Lung (tissue), 12 donors: ENCODE measurements around the gene ZNF606. TPM values are rescaled to one million over a fixed set of nuclear protein-coding genes. Genes with fewer than 3 reads are reported as not detected.
A peak's percentile ranks its signal among the peaks of the same experiment; 100 is the strongest.

ENCODE experiments used
- ATAC-seq: fragments of 200-7000 bp; cut with Tn5 transposase; one replicate; pipeline ENCODE4 v1.9.1; 2020; ENCODE audit warnings: moderate number of reproducible peaks; ENCODE audit not compliant: insufficient read depth, low FRiP score
- DNase-seq, 3 donors: peaks; one replicate each; pipeline ENCODE4 v3.0.0-alpha.2; 2013 to 2017
- H3K27ac ChIP-seq, 2 donors: one replicate each; pipeline ENCODE4 v1.5.1; 2013; ENCODE audit warnings: mild to moderate bottlenecking in 2 of 2, moderate library complexity in 2 of 2, control low read depth in 1 of 2, inconsistent platforms in 1 of 2, low read depth in 1 of 2, low read length in 1 of 2
- H3K27me3 ChIP-seq, 3 donors: one replicate each; pipeline ENCODE4 v1.5.1; 2013; ENCODE audit warnings: low read length in 2 of 3; ENCODE audit not compliant: control insufficient read depth in 3 of 3, insufficient read depth in 3 of 3
- H3K36me3 ChIP-seq, 4 donors: one replicate each; pipeline ENCODE4 v1.5.1; 2013; ENCODE audit warnings: low read length in 4 of 4, mild to moderate bottlenecking in 1 of 4, moderate library complexity in 1 of 4; ENCODE audit not compliant: control insufficient read depth in 4 of 4, insufficient read depth in 4 of 4
- H3K4me1 ChIP-seq, 5 donors: one replicate each; pipeline ENCODE4 v1.5.1; 2013; ENCODE audit warnings: low read length in 5 of 5, mild to moderate bottlenecking in 2 of 5, moderate library complexity in 1 of 5; ENCODE audit not compliant: control insufficient read depth in 5 of 5, insufficient read depth in 5 of 5
- H3K4me3 ChIP-seq: one replicate; pipeline ENCODE4 v1.5.1; 2013; ENCODE audit warnings: mild to moderate bottlenecking, control low read depth, moderate library complexity
- H3K9ac ChIP-seq, 2 donors: one replicate each; pipeline ENCODE4 v1.5.1; 2013; ENCODE audit warnings: low read length in 2 of 2, control low read depth in 1 of 2; ENCODE audit not compliant: insufficient read depth in 1 of 2
- H3K9me3 ChIP-seq, 4 donors: one replicate each; pipeline ENCODE4 v1.5.1; 2013; ENCODE audit warnings: low read length in 3 of 4, mild to moderate bottlenecking in 1 of 4, moderate library complexity in 1 of 4; ENCODE audit not compliant: control insufficient read depth in 4 of 4, insufficient read depth in 3 of 4
- WGBS, 2 donors: extraction: QIAGEN DNeasy Blood & Tissue Kit; methylation state at CpG; one replicate each; pipeline ENCODE4 v1.1.7; 2013; 5-methylcytosine and 5-hydroxymethylcytosine counted together
- polyA plus RNA-seq, 2 donors: library from polyadenylated mRNA; stranded (reverse); fragments of 200-250 nt; gene quantifications; one replicate each; pipeline ENCODE4 v1.2.1, GENCODE V29; 2013
- total RNA-seq, 2 donors: library from RNA; depleted of rRNA in 1 of 2; stranded (reverse); fragments of >200 nt in 1 of 2; gene quantifications; one replicate each; pipeline ENCODE4 v1.2.1, GENCODE V29; 2014 to 2021
- TF ChIP-seq, protein P1 (sequence below): IDR thresholded peaks from 2 replicates; pipeline ENCODE4 v1.5.1; 2012; ENCODE audit warnings: mild to moderate bottlenecking; ENCODE audit errors: control extremely low read depth, extremely low read depth
- donor health status: control.
- donor health status: control.
- donor health status: Bipolar disorder and iron deficiency.
- donor health status: healthy.
- donor health status: DM: yes; HTN: yes; CAD: no.

The ZNF606 gene
- total and polyA plus RNA-seq, 4 donors = 6.0 to 37.9 (median 11.7) TPM

DNA sequence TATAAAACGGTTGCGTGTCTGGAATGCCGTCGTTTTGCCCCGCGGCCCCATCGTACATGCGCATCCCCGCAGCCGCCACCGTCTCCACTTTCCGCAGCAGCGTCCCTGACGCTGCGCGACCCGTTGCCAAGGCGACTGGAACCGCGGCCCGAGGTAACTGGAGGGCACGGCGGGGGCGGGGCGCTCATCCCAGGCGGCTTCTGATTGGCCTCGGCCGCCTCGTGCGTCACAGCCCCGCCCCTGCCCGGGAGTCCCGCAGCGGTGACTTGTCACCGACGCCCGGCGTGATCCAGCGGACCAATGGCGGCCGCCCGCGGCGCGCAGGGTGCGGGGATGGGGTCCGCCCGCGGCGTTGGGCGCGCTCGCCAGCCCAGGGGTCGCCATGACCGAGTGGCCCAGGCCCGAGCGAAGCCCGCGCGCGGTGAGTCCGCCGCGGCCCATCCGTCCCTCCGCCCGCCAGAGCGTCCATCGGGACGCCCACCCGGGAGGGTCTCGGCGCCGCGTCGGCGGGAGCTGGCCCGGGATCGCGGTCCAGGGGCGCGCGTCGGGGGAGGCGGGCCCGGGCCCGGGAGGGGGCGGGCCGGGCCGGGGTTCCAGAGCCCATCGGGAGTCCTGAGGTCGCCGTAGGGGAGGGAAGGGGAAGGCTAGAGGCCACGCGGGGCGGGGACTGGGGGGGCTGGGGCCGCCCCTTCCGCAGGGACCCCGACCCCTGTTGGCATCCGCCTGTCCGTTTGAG is 31.3 kb upstream of the ZNF606 start, which contains the start of gene ZSCAN1:
TSS of gene ZSCAN1 (plus strand) at position 285 of the 736 bp plus-strand sequence. CDS start 3,812 bp downstream, outside the sequence.
- TF ChIP-seq, protein P1, sequence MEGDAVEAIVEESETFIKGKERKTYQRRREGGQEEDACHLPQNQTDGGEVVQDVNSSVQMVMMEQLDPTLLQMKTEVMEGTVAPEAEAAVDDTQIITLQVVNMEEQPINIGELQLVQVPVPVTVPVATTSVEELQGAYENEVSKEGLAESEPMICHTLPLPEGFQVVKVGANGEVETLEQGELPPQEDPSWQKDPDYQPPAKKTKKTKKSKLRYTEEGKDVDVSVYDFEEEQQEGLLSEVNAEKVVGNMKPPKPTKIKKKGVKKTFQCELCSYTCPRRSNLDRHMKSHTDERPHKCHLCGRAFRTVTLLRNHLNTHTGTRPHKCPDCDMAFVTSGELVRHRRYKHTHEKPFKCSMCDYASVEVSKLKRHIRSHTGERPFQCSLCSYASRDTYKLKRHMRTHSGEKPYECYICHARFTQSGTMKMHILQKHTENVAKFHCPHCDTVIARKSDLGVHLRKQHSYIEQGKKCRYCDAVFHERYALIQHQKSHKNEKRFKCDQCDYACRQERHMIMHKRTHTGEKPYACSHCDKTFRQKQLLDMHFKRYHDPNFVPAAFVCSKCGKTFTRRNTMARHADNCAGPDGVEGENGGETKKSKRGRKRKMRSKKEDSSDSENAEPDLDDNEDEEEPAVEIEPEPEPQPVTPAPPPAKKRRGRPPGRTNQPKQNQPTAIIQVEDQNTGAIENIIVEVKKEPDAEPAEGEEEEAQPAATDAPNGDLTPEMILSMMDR = no peak
- H3K27me3 ChIP-seq = peaks cover 0 to 4% (median 0%) of the 10 kb centered on the region in 3 donors
- WGBS, 2 donors = 0 to 5% methylated on average over 63 to 101 of the region's 101 CpGs
- H3K27ac ChIP-seq = peak within 1 kb of the TSS in 1 of 2 donors; percentile 72
- ATAC-seq (no peak), DNase-seq (peak; percentile 97 to 98 (median 98))
- peak within 1 kb of the TSS; percentile 56 for H3K4me3 ChIP-seq
- H3K4me1 ChIP-seq = peaks cover 0 to 9% (median 7%) of the 10 kb centered on the region in 5 donors
- H3K9me3 ChIP-seq = peaks cover 0 to 64% (median 0%) of the 10 kb centered on the region in 4 donors
- no peaks in the 10 kb centered on the region for H3K36me3 ChIP-seq
- peak within 1 kb of the TSS; percentile 11 to 13 for H3K9ac ChIP-seq

DNA sequence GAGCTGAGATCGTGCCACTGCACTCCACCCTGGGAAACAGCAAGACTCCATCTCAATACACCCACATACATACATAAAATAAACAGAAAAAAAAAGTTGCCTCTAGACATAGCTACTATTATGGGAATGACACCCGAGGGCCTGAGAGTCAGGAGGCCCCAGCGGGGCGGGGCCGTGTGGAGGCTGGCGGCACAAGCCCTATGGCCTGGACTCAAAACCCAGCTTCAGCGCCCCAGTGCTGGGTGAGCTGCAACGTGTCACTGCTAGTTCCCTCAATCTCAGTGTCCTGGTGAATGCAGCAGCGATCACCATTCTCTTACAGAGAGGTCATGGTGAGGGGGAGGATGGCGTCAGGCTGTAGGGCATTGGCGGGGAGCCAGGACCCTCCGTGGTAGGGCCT is 22.0 kb upstream of the ZNF606 start:
- Histone ChIP-seq H3K4me3 (no peak overlapping the region), H3K27me3 (no peaks in the 10 kb centered on the region), H3K36me3 (no peaks in the 10 kb centered on the region), H3K9ac (no peak overlapping the region), H3K4me1 (peaks cover 0 to 2% (median 0%) of the 10 kb centered on the region in 5 donors), H3K9me3 (peaks cover 0 to 50% (median 0%) of the 10 kb centered on the region in 4 donors), H3K27ac (no peak overlapping the region)
- WGBS, 2 donors = 87 to 93% methylated on average over 12 of the region's 12 CpGs
- ATAC-seq (no peak), DNase-seq (no peak)
- TF ChIP-seq, protein P1 = no peak

DNA sequence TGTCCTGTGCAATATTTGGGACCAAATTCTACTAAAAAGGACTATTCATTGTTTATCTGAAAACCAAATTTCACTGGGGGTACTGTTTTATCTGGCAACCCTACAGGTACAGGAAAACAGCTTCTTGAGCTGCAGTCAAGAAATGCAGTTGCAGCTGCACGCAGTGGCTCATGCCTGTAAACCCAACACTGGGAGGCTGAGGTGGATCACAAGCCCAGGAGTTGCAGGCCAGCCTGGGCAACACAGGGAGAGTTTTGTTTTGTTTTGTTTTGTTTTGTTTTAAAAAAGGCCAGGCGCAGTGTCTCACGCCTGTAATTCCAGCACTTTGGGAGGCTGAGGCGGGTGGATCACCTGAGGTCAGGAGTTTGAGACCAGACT is 19.7 kb upstream of the ZNF606 start:
- DNase-seq (no peak), ATAC-seq (no peak)
- H3K27ac ChIP-seq = no peak overlapping the region
- peaks cover 0 to 48% (median 0%) of the 10 kb centered on the region in 4 donors for H3K9me3 ChIP-seq
- H3K36me3 ChIP-seq = no peaks in the 10 kb centered on the region
- TF ChIP-seq, protein P1 = no peak
- H3K27me3 ChIP-seq = no peaks in the 10 kb centered on the region
- no peak overlapping the region for H3K9ac ChIP-seq
- peaks cover 0 to 2% (median 0%) of the 10 kb centered on the region in 5 donors for H3K4me1 ChIP-seq
- WGBS, 2 donors = 72 to 77% methylated on average over 4 of the region's 4 CpGs
- H3K4me3 ChIP-seq = no peak overlapping the region
